H1 (cell line): ENCODE results near the gene ACOD1. TPM values are rescaled to one million over a fixed set of nuclear protein-coding genes. Genes with fewer than 3 reads are reported as not detected.

Source experiments
- CTCF ChIA-PET: fragments of 300-600 bp; sonication (Branson Sonifier 250); formaldehyde crosslinking; loops from one replicate; lab custom pipeline; 2021; ENCODE audit not compliant: partially characterized antibody; lab: Charles Lee
- POLR2A ChIA-PET: fragments of 300-600 bp; sonication (Branson Sonifier 250); formaldehyde crosslinking; loops from one replicate; lab custom pipeline; 2021; ENCODE audit warnings: inconsistent platforms; ENCODE audit not compliant: partially characterized antibody; lab: Charles Lee
- DNase-seq, 2 experiments: peaks; one replicate each; pipeline versions ENCODE4 v3.0.0 to v3.0.0-alpha.2; 2010 to 2022; ENCODE audit warnings: low spot score in 2 of 2, low read depth in 1 of 2, mixed read lengths in 1 of 2
- FAIRE-seq: peaks from 2 replicates; lab custom pipeline; 2011; peaks lifted over from hg19 to GRCh38; lab: Jason Lieb, UNC
- H2AFZ ChIP-seq: 2 replicates; pipeline ENCODE4 v1.8.1; 2012; ENCODE audit warnings: low read length, inconsistent platforms
- H2AK5ac ChIP-seq: 2 replicates; pipeline ENCODE4 v1.6.1; 2013; ENCODE audit warnings: low read depth, low read length
- H2BK120ac ChIP-seq: replicated peaks from 2 replicates; pipeline ENCODE3; 2013; ENCODE audit warnings: low read depth, low read length, inconsistent platforms
- H2BK12ac ChIP-seq: 2 replicates; pipeline ENCODE4 v1.6.1; 2013; ENCODE audit warnings: low read depth, low read length
- H2BK15ac ChIP-seq: 2 replicates; pipeline ENCODE4 v1.6.1; 2013; ENCODE audit warnings: low read length
- H2BK20ac ChIP-seq: 2 replicates; pipeline ENCODE4 v1.6.1; 2013; ENCODE audit warnings: low read length
- H2BK5ac ChIP-seq: 2 replicates; pipeline ENCODE4 v1.6.1; 2013; ENCODE audit warnings: low read depth, low read length
- H3K14ac ChIP-seq: 2 replicates; pipeline ENCODE4 v1.6.1; 2013; ENCODE audit warnings: inconsistent platforms; ENCODE audit not compliant: insufficient read length
- H3K18ac ChIP-seq: 2 replicates; pipeline ENCODE4 v1.6.1; 2013; ENCODE audit warnings: low read length; ENCODE audit errors: extremely low read depth
- H3K23ac ChIP-seq: 2 replicates; pipeline ENCODE4 v1.6.1; 2013; ENCODE audit warnings: inconsistent platforms; ENCODE audit not compliant: insufficient read length
- H3K23me2 ChIP-seq: 2 replicates; pipeline ENCODE4 v1.6.1; 2013; ENCODE audit warnings: low read depth, low read length
- H3K27ac ChIP-seq: 2 replicates; pipeline ENCODE4 v1.6.1; 2011; ENCODE audit warnings: low read depth, low read length, inconsistent platforms
- H3K27me3 ChIP-seq, 4 experiments: replicated peaks in 1 of 4; 1 replicate in 1 of 4; 2 replicates in 3 of 4; pipeline versions ENCODE4 v1.6.1 to v1.8.1; 2011 to 2013; ENCODE audit warnings: low read length in 3 of 4, mild to moderate bottlenecking in 3 of 4, inconsistent platforms in 2 of 4, mixed read lengths in 2 of 4, moderate library complexity in 1 of 4; ENCODE audit not compliant: control insufficient read depth in 3 of 4, insufficient read depth in 3 of 4; ENCODE audit errors: extremely low read depth in 1 of 4
- H3K36me3 ChIP-seq, 4 experiments: 2 replicates each; pipeline versions ENCODE4 v1.6.1 to v1.8.1; 2011 to 2013; ENCODE audit warnings: mild to moderate bottlenecking in 4 of 4, low read length in 3 of 4, moderate library complexity in 2 of 4, control low read depth in 1 of 4, inconsistent platforms in 1 of 4; ENCODE audit not compliant: insufficient read depth in 4 of 4, control insufficient read depth in 2 of 4
- H3K4ac ChIP-seq: replicated peaks from 2 replicates; pipeline ENCODE3; 2013; ENCODE audit warnings: low read length, low read depth, mixed read lengths, inconsistent platforms; ENCODE audit not compliant: insufficient read length
- H3K4me1 ChIP-seq, 4 experiments: replicated peaks in 1 of 4; 1 replicate in 1 of 4; 2 replicates in 3 of 4; pipeline versions ENCODE4 v1.6.1 to v1.8.1; 2011 to 2013; ENCODE audit warnings: low read length in 3 of 4, inconsistent platforms in 2 of 4, mixed read lengths in 1 of 4; ENCODE audit not compliant: insufficient read depth in 4 of 4, control insufficient read depth in 3 of 4
- H3K4me2 ChIP-seq, 2 experiments: 2 replicates each; pipeline versions ENCODE4 v1.6.1 to v1.8.1; 2011 to 2013; ENCODE audit warnings: low read depth in 2 of 2, low read length in 2 of 2, control low read depth in 1 of 2, inconsistent platforms in 1 of 2, mild to moderate bottlenecking in 1 of 2; ENCODE audit not compliant: insufficient read depth in 1 of 2
- H3K4me3 ChIP-seq, 4 experiments: fragments of 200-600, 300-600 bp in 1 of 4; sonication (generic), shearing (Covaris generic), sonication (Bioruptor Twin) in 1 of 4; 2 replicates each; pipeline versions ENCODE4 v1.5.1 to v1.8.1; 2011 to 2016; ENCODE audit warnings: low read length in 4 of 4, low read depth in 3 of 4, control low read depth in 2 of 4, inconsistent platforms in 2 of 4, mild to moderate bottlenecking in 2 of 4, mixed read lengths in 1 of 4, moderate library complexity in 1 of 4; ENCODE audit not compliant: insufficient read depth in 2 of 4; ENCODE audit errors: extremely low read depth in 1 of 4
- H3K56ac ChIP-seq: replicated peaks from 2 replicates; pipeline ENCODE3; 2013; ENCODE audit warnings: low read depth, mild to moderate bottlenecking, mixed read lengths, low read length, inconsistent platforms; ENCODE audit not compliant: insufficient read length
- H3K79me1 ChIP-seq: 2 replicates; pipeline ENCODE4 v1.6.1; 2013; ENCODE audit warnings: low read depth, low read length, control low read depth
- H3K79me2 ChIP-seq, 2 experiments: 2 replicates each; pipeline versions ENCODE4 v1.6.1 to v1.8.1; 2012 to 2013; ENCODE audit warnings: low read length in 2 of 2, mild to moderate bottlenecking in 2 of 2, inconsistent platforms in 1 of 2; ENCODE audit not compliant: insufficient read depth in 2 of 2, control insufficient read depth in 1 of 2
- H3K9ac ChIP-seq, 4 experiments: replicated peaks in 1 of 4; 1 replicate in 1 of 4; 2 replicates in 3 of 4; pipeline versions ENCODE4 v1.6.1 to v1.8.1; 2011 to 2013; ENCODE audit warnings: low read depth in 3 of 4, low read length in 3 of 4, control low read depth in 2 of 4, mild to moderate bottlenecking in 2 of 4, moderate library complexity in 2 of 4, inconsistent platforms in 1 of 4; ENCODE audit errors: extremely low read depth in 1 of 4
- H3K9me3 ChIP-seq, 2 experiments: 2 replicates each; pipeline versions ENCODE4 v1.6.1 to v1.8.1; 2012 to 2013; ENCODE audit warnings: mild to moderate bottlenecking in 2 of 2, moderate library complexity in 2 of 2, control low read depth in 1 of 2, inconsistent platforms in 1 of 2, low read depth in 1 of 2, low read length in 1 of 2, mixed read lengths in 1 of 2; ENCODE audit not compliant: insufficient read depth in 2 of 2
- H4K20me1 ChIP-seq, 2 experiments: replicated peaks in 1 of 2; 2 replicates each; pipeline versions ENCODE3 to v1.8.1; 2011 to 2013; ENCODE audit warnings: inconsistent platforms in 2 of 2, low read length in 2 of 2, mild to moderate bottlenecking in 1 of 2; ENCODE audit not compliant: insufficient read depth in 2 of 2, control insufficient read depth in 1 of 2
- H4K5ac ChIP-seq: 2 replicates; pipeline ENCODE4 v1.6.1; 2013; ENCODE audit warnings: low read length, low read depth, mixed read lengths, inconsistent platforms; ENCODE audit not compliant: insufficient read length
- H4K8ac ChIP-seq: 2 replicates; pipeline ENCODE4 v1.8.0; 2013; ENCODE audit warnings: mild to moderate bottlenecking, moderate library complexity, low read length, inconsistent platforms; ENCODE audit not compliant: insufficient read depth; ENCODE audit errors: extremely low read depth
- H4K91ac ChIP-seq: replicated peaks from 2 replicates; pipeline ENCODE3; 2013; ENCODE audit warnings: low read length, mixed read lengths, inconsistent platforms; ENCODE audit not compliant: insufficient read length
- PHF8 ChIP-seq: fragments of 200-600 bp; sonication (generic); conservative IDR thresholded peaks from 2 replicates; pipeline ENCODE4 v1.7.1; 2012; ENCODE audit warnings: low read depth, mild to moderate bottlenecking, inconsistent platforms, low read length, moderate library complexity
- SIRT6 ChIP-seq: IDR thresholded peaks from one replicate; pipeline ENCODE4 v1.7.1; 2012; ENCODE audit warnings: low read length, inconsistent platforms
- SUZ12 ChIP-seq: fragments of 200-600 bp; sonication (generic); IDR thresholded peaks from 2 replicates; pipeline ENCODE4 v1.6.1; 2012; ENCODE audit warnings: mild to moderate bottlenecking, inconsistent platforms, low read length, moderate library complexity, mixed read lengths
- WGBS, 2 experiments: shearing (Covaris generic) in 1 of 2; methylation state at CpG; one replicate each; pipeline versions ENCODE4 v1.1.6 to v1.1.7; 2013 to 2015; ENCODE audit warnings: low lambda C conversion rate in 2 of 2, mixed read lengths in 2 of 2, inconsistent platforms in 1 of 2, low coverage in 1 of 2, missing lambda C conversion rate in 1 of 2; ENCODE audit not compliant: insufficient replicate concordance in 2 of 2, insufficient coverage in 1 of 2, insufficient read length in 1 of 2; ENCODE audit errors: extremely low coverage in 1 of 2, missing lambda C conversion rate in 1 of 2; 5-methylcytosine and 5-hydroxymethylcytosine counted together
- long read RNA-seq, 2 experiments: library from RNA in 1 of 2; library from capped mRNA in 1 of 2; stranded (forward); transcript quantifications; one replicate each; pipeline ENCODE4 v2.0.0, GENCODE V29; 2021; ENCODE audit warnings: inconsistent platforms in 1 of 2
- polyA minus RNA-seq, 3 experiments: library from RNA; depleted of rRNA, polyadenylated mRNA; stranded (reverse); fragments of >200 nt; gene quantifications; 1 replicate in 2 of 3; 2 replicates in 1 of 3; pipeline ENCODE4 v1.2.3, GENCODE V29; 2011
- polyA plus RNA-seq, 7 experiments: library from polyadenylated mRNA; depleted of rRNA in 3 of 7; stranded (reverse) in 5 of 7; unstranded in 2 of 7; fragments of >200 nt in 5 of 7; fragments of 200-250 nt in 2 of 7; gene quantifications; 1 replicate in 5 of 7; 2 replicates in 1 of 7; 4 replicates in 1 of 7; pipeline versions ENCODE4 v1.2.1 to v1.2.3, GENCODE V29; 2011 to 2013; ENCODE audit warnings: missing spikeins in 2 of 7, mixed read lengths in 2 of 7
- total RNA-seq: library from RNA; stranded (reverse); fragmentation: NEBNext Ultra II Directional; extraction: Animal tissue kit (Norgen Biotek cat#: 25700); gene quantifications from 2 replicates; pipeline ENCODE4 v1.2.1, GENCODE V29; 2021
- TF ChIP-seq, protein P1 (sequence below): IDR thresholded peaks from 2 replicates; pipeline ENCODE4 v1.6.1; 2011; ENCODE audit warnings: low read length, improper control_type of control experiment

Gene ACOD1
- total RNA-seq, result not detected in 2 replicates
- not detected in 2 replicates for polyA plus RNA-seq (2011; rRNA removed)
- polyA plus RNA-seq (2011; cell fraction: cytosol; rRNA removed), result not detected
- not detected for polyA plus RNA-seq (2011; cell fraction: nucleus; rRNA removed)
- not detected in 4 replicates for polyA plus RNA-seq (2012, experiment 1 of 2)
- polyA plus RNA-seq (2012, experiment 2 of 2), result not detected
- not detected for polyA plus RNA-seq (2013, experiment 1 of 2)
- polyA plus RNA-seq (2013, experiment 2 of 2), result not detected
- not detected in 2 replicates for polyA minus RNA-seq (2011; rRNA and poly(A)+ RNA removed)
- not detected for polyA minus RNA-seq (2011; cell fraction: cytosol; rRNA and poly(A)+ RNA removed)
- not detected for polyA minus RNA-seq (2011; cell fraction: nucleus; rRNA and poly(A)+ RNA removed)
- long read RNA-seq, experiment 1, result 0 reads
- long read RNA-seq, experiment 2, result 0 reads

DNA sequence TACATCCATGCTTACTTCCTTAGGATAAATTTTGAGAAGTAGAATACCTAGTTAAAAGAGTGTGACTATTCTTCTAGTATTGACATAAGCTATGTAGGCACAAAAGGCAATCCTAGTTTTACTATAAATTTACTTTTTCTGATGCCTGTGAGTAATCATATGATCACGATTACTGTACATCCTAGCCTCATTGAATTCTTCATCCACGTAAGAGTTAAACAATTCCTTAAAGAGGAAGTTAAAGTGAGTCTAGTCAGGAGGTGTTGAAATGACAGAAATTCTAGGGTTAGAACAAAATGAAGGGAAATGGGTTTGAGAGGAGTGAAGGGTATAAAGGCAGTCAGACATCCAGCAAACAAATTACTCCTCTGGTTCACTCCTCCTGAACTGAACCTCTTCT is at the start of gene ACOD1:
ACOD1 (plus strand) TSS at position 363 of the 400 bp plus-strand sequence. CDS start 48 bp downstream, outside the sequence.
- Histone ChIP-seq H3K18ac (no peak within 1 kb of the TSS), H3K23ac (no peak within 1 kb of the TSS), H3K27me3 (peaks cover 0 to 1% (median 0%) of the 10 kb centered on the region in 4 experiments; a peak in 1 of 7 replicates), H2BK12ac (no peak within 1 kb of the TSS), H3K27ac (no peak within 1 kb of the TSS), H4K8ac (no peak within 1 kb of the TSS), H2BK120ac (no peak within 1 kb of the TSS), H3K79me1 (no peaks in the 10 kb centered on the region), H2BK5ac (no peak within 1 kb of the TSS), H2BK15ac (no peak within 1 kb of the TSS), H3K56ac (no peak within 1 kb of the TSS), H4K91ac (no peak within 1 kb of the TSS), H3K14ac (no peak within 1 kb of the TSS), H3K79me2 (no peaks in the 10 kb centered on the region), H3K23me2 (no peaks in the 10 kb centered on the region), H4K20me1 (no peaks in the 10 kb centered on the region), H3K4me1 (no peaks in the 10 kb centered on the region), H3K36me3 (no peaks in the 10 kb centered on the region; a peak in 1 of 8 replicates), H3K4me2 (no peak within 1 kb of the TSS), H2BK20ac (no peak within 1 kb of the TSS), H4K5ac (no peak within 1 kb of the TSS), H3K9ac (no peak within 1 kb of the TSS), H2AFZ (no peak within 1 kb of the TSS), H3K9me3 (no peaks in the 10 kb centered on the region), H2AK5ac (no peak within 1 kb of the TSS), H3K4ac (no peak within 1 kb of the TSS), H3K4me3 (no peak within 1 kb of the TSS)
- DNase-seq (no peak), FAIRE-seq (no peak)
- TF ChIP-seq PHF8 (no peak), SUZ12 (no peak), SIRT6 (no peak)
- TF ChIP-seq, protein P1, sequence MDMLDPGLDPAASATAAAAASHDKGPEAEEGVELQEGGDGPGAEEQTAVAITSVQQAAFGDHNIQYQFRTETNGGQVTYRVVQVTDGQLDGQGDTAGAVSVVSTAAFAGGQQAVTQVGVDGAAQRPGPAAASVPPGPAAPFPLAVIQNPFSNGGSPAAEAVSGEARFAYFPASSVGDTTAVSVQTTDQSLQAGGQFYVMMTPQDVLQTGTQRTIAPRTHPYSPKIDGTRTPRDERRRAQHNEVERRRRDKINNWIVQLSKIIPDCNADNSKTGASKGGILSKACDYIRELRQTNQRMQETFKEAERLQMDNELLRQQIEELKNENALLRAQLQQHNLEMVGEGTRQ, result no peak
- POLR2A ChIA-PET, result no interaction called here
- WGBS, 2 experiments, result 95% methylated on average over 2 of the region's 2 CpGs; no CpG with 5 or more reads in 1 of the 2 experiments
- CTCF ChIA-PET, result no interaction called here
